Measurements from ENCODE around the gene DPP7.
A peak's percentile ranks its signal among the peaks of the same experiment; 100 is the strongest.
"Not testable (repeated sequence)": the region's sequence is repeated elsewhere in the genome, so short reads cannot be mapped to it uniquely, and the experiment has no call there.

The DPP7 gene

GRCh38 chr9:137123468-137123837, 8.9 kb upstream of the DPP7 start:
- Histone ChIP-seq H3K4me2 (ENCODE audit: low read length, poor library complexity, severe bottlenecking) (no peak overlapping the region), H3K18ac (ENCODE audit: low read depth in 1 of 2, low read length in 2 of 2) (no peak overlapping the region), H2BK15ac (ENCODE audit: low read depth, poor library complexity, severe bottlenecking) (no peak overlapping the region), H3K27me3 (ENCODE audit: control insufficient read depth in 1 of 2, insufficient read depth in 1 of 2, low read length in 2 of 2) (no peaks in the 10 kb centered on the region), H3K27ac (ENCODE audit: low read length, poor library complexity, severe bottlenecking) (no peak overlapping the region), H2AK5ac (ENCODE audit: low read length, severe bottlenecking) (no peak overlapping the region), H4K8ac (ENCODE audit: low read length) (no peak overlapping the region), H2BK12ac (ENCODE audit: low read length in 2 of 2) (no peak overlapping the region), H3K79me1 (replicated peaks; ENCODE audit: low read length, poor library complexity, severe bottlenecking) (peaks cover 13% of the 10 kb centered on the region), H3K9ac (ENCODE audit: low read length) (no peak overlapping the region), H2BK5ac (ENCODE audit: low read depth, low read length, poor library complexity, severe bottlenecking) (no peak overlapping the region), H2AFZ (ENCODE audit: low read depth, low read length) (no peak overlapping the region), H3K36me3 (ENCODE audit: control insufficient read depth in 1 of 2, insufficient read depth in 2 of 2, low read depth in 1 of 2, low read length in 2 of 2) (peaks cover 0 to 8% of the 10 kb centered on the region in 2 experiments), H3K14ac (ENCODE audit: low read length in 2 of 2) (no peak overlapping the region), H2BK120ac (ENCODE audit: low read depth, low read length) (no peak overlapping the region), H3K23ac (ENCODE audit: low read length in 2 of 2) (no peak overlapping the region), H3K4me3 (ENCODE audit: insufficient read depth in 1 of 2, low read depth in 1 of 2, low read length in 2 of 2) (no peak overlapping the region), H3K4ac (ENCODE audit: low read depth in 1 of 2, low read length in 2 of 2) (no peak overlapping the region), H3K4me1 (ENCODE audit: control insufficient read depth, insufficient read depth, low read depth, low read length) (peaks cover 13% of the 10 kb centered on the region), H4K91ac (ENCODE audit: low read length) (no peak overlapping the region), H3K9me3 (ENCODE audit: control insufficient read depth, low read length) (no peaks in the 10 kb centered on the region)
- WGBS = 100% methylated on average over 3 of the region's 5 CpGs
- DNase-seq = no peak

GRCh38 chr9:137122796-137123467, 8.4 kb upstream of the DPP7 start:
- not testable (repeated sequence) for H3K79me1 ChIP-seq (replicated peaks; ENCODE audit: low read length, poor library complexity, severe bottlenecking); DNase-seq

GRCh38 chr9:137121927-137122795, 7.6 kb upstream of the DPP7 start:
- 94% methylated on average over 13 of the region's 25 CpGs for WGBS
- not testable (repeated sequence) for H3K27me3 ChIP-seq (ENCODE audit: control insufficient read depth in 1 of 2, insufficient read depth in 1 of 2, low read length in 2 of 2); H3K27ac ChIP-seq (ENCODE audit: low read length, poor library complexity, severe bottlenecking)

More at GRCh38 chr9:137122796-137123467, 8.4 kb upstream of the DPP7 start:
- H3K4ac ChIP-seq (ENCODE audit: low read depth in 1 of 2, low read length in 2 of 2); H3K4me3 ChIP-seq (ENCODE audit: insufficient read depth in 1 of 2, low read depth in 1 of 2, low read length in 2 of 2); H2BK12ac ChIP-seq (ENCODE audit: low read length in 2 of 2); H3K36me3 ChIP-seq (ENCODE audit: control insufficient read depth in 1 of 2, insufficient read depth in 2 of 2, low read depth in 1 of 2, low read length in 2 of 2); H2BK120ac ChIP-seq (ENCODE audit: low read depth, low read length); H2BK5ac ChIP-seq (ENCODE audit: low read depth, low read length, poor library complexity, severe bottlenecking); H3K4me1 ChIP-seq (ENCODE audit: control insufficient read depth, insufficient read depth, low read depth, low read length); H3K14ac ChIP-seq (ENCODE audit: low read length in 2 of 2); H4K91ac ChIP-seq (ENCODE audit: low read length); H3K18ac ChIP-seq (ENCODE audit: low read depth in 1 of 2, low read length in 2 of 2); H3K23ac ChIP-seq (ENCODE audit: low read length in 2 of 2); H3K27me3 ChIP-seq (ENCODE audit: control insufficient read depth in 1 of 2, insufficient read depth in 1 of 2, low read length in 2 of 2); H2AK5ac ChIP-seq (ENCODE audit: low read length, severe bottlenecking); H3K9me3 ChIP-seq (ENCODE audit: control insufficient read depth, low read length); H3K27ac ChIP-seq (ENCODE audit: low read length, poor library complexity, severe bottlenecking); H2AFZ ChIP-seq (ENCODE audit: low read depth, low read length); H4K8ac ChIP-seq (ENCODE audit: low read length); H3K4me2 ChIP-seq (ENCODE audit: low read length, poor library complexity, severe bottlenecking); H2BK15ac ChIP-seq (ENCODE audit: low read depth, poor library complexity, severe bottlenecking): not testable (repeated sequence)
- 94% methylated on average over 15 of the region's 16 CpGs for WGBS
- peak overlapping the region; percentile 5 for H3K9ac ChIP-seq (ENCODE audit: low read length)

GRCh38 chr9:137118092-137118603, 3.6 kb upstream of the DPP7 start:
- not testable (repeated sequence) for H4K91ac ChIP-seq (ENCODE audit: low read length); H2BK120ac ChIP-seq (ENCODE audit: low read depth, low read length); H3K14ac ChIP-seq (ENCODE audit: low read length in 2 of 2); H3K4ac ChIP-seq (ENCODE audit: low read depth in 1 of 2, low read length in 2 of 2); H2BK15ac ChIP-seq (ENCODE audit: low read depth, poor library complexity, severe bottlenecking); H3K4me2 ChIP-seq (ENCODE audit: low read length, poor library complexity, severe bottlenecking); H3K9ac ChIP-seq (ENCODE audit: low read length); H2AK5ac ChIP-seq (ENCODE audit: low read length, severe bottlenecking); H4K8ac ChIP-seq (ENCODE audit: low read length); H3K9me3 ChIP-seq (ENCODE audit: control insufficient read depth, low read length); H3K79me1 ChIP-seq (replicated peaks; ENCODE audit: low read length, poor library complexity, severe bottlenecking); H2AFZ ChIP-seq (ENCODE audit: low read depth, low read length); DNase-seq; H2BK12ac ChIP-seq (ENCODE audit: low read length in 2 of 2); H3K4me3 ChIP-seq (ENCODE audit: insufficient read depth in 1 of 2, low read depth in 1 of 2, low read length in 2 of 2); H3K18ac ChIP-seq (ENCODE audit: low read depth in 1 of 2, low read length in 2 of 2); H3K27me3 ChIP-seq (ENCODE audit: control insufficient read depth in 1 of 2, insufficient read depth in 1 of 2, low read length in 2 of 2); H3K23ac ChIP-seq (ENCODE audit: low read length in 2 of 2); H3K27ac ChIP-seq (ENCODE audit: low read length, poor library complexity, severe bottlenecking); H2BK5ac ChIP-seq (ENCODE audit: low read depth, low read length, poor library complexity, severe bottlenecking)
- H3K4me1 ChIP-seq (ENCODE audit: control insufficient read depth, insufficient read depth, low read depth, low read length) = peaks cover 19% of the 10 kb centered on the region
- WGBS = 90% methylated on average over 11 of the region's 12 CpGs
- H3K36me3 ChIP-seq (ENCODE audit: control insufficient read depth in 1 of 2, insufficient read depth in 2 of 2, low read depth in 1 of 2, low read length in 2 of 2) = peaks cover 0 to 13% of the 10 kb centered on the region in 2 experiments

More at GRCh38 chr9:137121927-137122795, 7.6 kb upstream of the DPP7 start:
- H3K79me1 ChIP-seq (replicated peaks; ENCODE audit: low read length, poor library complexity, severe bottlenecking); H3K4me2 ChIP-seq (ENCODE audit: low read length, poor library complexity, severe bottlenecking); H2BK120ac ChIP-seq (ENCODE audit: low read depth, low read length); DNase-seq; H3K4ac ChIP-seq (ENCODE audit: low read depth in 1 of 2, low read length in 2 of 2); H3K36me3 ChIP-seq (ENCODE audit: control insufficient read depth in 1 of 2, insufficient read depth in 2 of 2, low read depth in 1 of 2, low read length in 2 of 2); H2AFZ ChIP-seq (ENCODE audit: low read depth, low read length); H2BK15ac ChIP-seq (ENCODE audit: low read depth, poor library complexity, severe bottlenecking); H3K18ac ChIP-seq (ENCODE audit: low read depth in 1 of 2, low read length in 2 of 2); H2AK5ac ChIP-seq (ENCODE audit: low read length, severe bottlenecking); H3K9me3 ChIP-seq (ENCODE audit: control insufficient read depth, low read length); H2BK12ac ChIP-seq (ENCODE audit: low read length in 2 of 2); H3K4me1 ChIP-seq (ENCODE audit: control insufficient read depth, insufficient read depth, low read depth, low read length); H2BK5ac ChIP-seq (ENCODE audit: low read depth, low read length, poor library complexity, severe bottlenecking); H4K91ac ChIP-seq (ENCODE audit: low read length); H3K14ac ChIP-seq (ENCODE audit: low read length in 2 of 2); H4K8ac ChIP-seq (ENCODE audit: low read length); H3K23ac ChIP-seq (ENCODE audit: low read length in 2 of 2); H3K4me3 ChIP-seq (ENCODE audit: insufficient read depth in 1 of 2, low read depth in 1 of 2, low read length in 2 of 2): not testable (repeated sequence)
- H3K9ac ChIP-seq (ENCODE audit: low read length) = peak overlapping the region; percentile 5

All from mesenchymal stem cell (in vitro differentiated cells and primary cell).